SIG-M5 (cell line): ENCODE results near the gene NLGN2.

Experiments used
- DNase-seq: peaks from one replicate; lab custom pipeline; 2025; lab: John Stamatoyannopoulos, UW

Gene NLGN2

DNA sequence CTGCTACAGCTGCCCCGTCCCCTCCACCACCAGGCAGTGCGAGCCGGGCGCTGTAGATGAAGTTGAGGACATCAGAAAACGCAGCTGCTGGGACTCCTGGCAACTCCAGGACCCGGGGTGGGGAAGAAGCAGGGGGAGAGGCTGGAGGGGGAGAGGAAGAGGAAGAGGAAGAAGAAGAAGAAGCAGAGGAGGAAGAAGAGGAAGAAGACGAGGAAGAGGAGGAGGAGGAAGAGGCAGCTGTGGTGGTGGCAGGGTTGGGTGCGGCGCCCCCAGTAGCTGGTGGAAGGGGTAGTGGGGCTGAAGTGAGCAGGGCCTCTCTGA is 58.6 kb downstream of the NLGN2 start:
- no peak for DNase-seq

DNA sequence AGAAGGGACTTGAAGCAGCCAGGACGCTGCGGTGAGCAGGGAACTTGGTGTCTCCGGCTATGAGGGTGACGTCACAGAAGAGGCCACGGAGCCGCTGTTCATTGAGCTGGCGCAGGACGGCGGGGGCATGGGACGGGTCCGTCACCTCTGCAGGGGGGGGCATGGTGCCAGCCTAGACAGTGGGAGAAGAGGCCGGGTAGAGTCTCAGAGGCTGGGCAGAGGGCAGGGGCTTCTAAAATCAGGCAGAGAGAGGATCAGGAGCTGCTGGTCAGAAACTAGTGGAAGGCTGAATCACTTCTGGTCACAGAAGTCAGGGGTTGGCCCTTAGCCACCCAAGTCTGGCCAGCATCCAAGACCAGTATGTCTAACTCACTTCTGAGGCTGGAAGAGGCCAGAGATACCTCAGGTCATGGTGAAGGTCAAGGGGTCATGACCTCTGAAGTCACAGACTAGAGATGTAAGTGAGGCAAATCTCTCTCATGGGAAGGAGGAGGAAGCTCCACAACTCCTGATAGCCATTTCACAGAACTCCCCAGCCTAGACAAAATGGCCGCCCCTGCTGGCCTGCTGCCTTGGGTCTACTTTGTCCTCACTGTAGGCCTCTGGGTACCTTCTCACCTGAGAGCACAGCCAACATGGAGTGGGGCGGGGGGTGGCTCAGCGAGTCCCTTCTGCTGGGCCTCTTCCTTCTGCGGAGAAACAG is 59.1 kb downstream of the NLGN2 start:
- no peak for DNase-seq

DNA sequence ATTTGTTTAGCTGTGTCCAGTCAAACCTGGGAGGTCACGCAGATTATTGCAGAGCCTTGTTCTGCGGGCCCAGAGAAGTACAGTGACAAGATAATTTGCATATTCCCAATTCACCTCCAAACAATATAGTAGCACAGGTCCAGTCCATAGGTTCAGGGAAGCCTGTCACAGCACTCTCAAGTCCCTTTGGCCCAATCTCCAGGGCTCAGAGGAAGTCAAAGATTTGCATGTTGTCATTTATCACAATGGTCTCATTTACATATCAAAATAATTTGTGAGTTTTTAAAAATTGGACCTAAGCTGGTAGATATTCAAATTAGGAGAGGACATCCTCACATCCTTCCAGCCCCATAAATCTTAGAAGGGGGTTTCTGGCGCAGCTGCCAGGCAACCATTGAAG is 59.9 kb downstream of the NLGN2 start:
- no peak for DNase-seq

DNA sequence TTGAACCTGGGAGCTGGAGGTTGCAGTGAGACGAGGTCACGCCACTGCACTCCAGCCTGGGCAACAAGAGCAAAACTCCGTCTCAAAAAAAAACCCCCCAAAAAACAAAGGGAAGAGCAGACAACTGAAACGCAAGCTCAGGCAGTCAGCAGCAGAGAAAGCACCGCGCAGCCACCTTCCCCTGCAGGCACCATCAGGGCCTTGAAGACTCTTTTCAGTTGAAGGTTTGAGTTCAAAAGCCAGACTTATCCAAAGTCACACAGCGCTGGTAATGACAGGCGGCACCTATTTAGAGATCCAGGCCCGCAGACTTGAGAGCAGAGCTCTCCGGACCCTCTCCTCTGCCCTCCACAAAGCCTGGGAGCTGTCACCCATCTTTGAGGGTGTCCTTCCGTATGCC is 60.6 kb downstream of the NLGN2 start:
- DNase-seq = no peak

DNA sequence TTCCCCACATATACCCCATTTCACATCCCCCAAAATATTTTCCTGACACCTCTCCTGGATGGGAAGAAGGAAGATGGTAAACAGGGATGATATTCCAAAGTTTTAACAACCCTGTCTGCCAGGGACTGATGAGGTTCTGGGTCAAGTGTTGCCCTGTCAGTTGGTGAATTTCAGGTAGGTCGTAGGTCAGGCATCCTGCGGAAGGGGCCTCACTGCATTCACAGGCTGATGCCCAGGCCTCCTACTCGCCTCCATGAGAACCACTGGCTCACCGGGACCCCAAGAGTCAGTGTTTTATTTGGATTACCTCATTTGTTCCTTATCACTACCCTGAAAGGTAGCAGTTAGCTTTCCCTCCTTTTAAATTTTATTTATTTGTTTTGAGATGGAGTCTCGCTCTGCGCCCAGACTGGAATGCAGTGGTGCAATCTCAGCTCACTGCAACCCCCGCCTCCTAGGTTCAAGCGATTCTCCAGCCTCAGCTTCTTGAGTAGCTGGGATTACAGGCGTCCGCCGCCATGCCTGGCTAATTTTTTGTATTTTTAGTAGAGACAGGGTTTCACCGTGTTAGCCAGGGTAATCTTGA is 61.3 kb downstream of the NLGN2 start:
- DNase-seq = no peak
